ENCODE results near the gene RAB6D.

GRCh38 chr2:131365452-131365851 is 1.5 kb upstream of the RAB6D start:
- TF ChIP-seq CTCF (IDR thresholded peaks at IDR 0.05) = no peak
- TF ChIP-seq POLR2A (IDR thresholded peaks at IDR 0.05) = no peak

Data from adrenal gland (tissue), 5 donors.